22Rv1 (cell line): ENCODE measurements around the gene CST7.

ENCODE experiments used
- H3K27ac ChIP-seq: fragments of 450-650 bp; 2 replicates; pipeline ENCODE4 v1.5.1; 2017
- ZFX ChIP-seq: fragments of 450-650 bp; IDR thresholded peaks from 2 replicates; pipeline ENCODE4 v1.6.1; 2017; ENCODE audit warnings: antibody characterized with exemption, borderline replicate concordance
- TF ChIP-seq, protein P1 (sequence below): fragments of 450-650 bp; IDR thresholded peaks from 2 replicates; pipeline ENCODE4 v1.5.1; 2017; ENCODE audit warnings: mild to moderate bottlenecking

The CST7 gene

DNA sequence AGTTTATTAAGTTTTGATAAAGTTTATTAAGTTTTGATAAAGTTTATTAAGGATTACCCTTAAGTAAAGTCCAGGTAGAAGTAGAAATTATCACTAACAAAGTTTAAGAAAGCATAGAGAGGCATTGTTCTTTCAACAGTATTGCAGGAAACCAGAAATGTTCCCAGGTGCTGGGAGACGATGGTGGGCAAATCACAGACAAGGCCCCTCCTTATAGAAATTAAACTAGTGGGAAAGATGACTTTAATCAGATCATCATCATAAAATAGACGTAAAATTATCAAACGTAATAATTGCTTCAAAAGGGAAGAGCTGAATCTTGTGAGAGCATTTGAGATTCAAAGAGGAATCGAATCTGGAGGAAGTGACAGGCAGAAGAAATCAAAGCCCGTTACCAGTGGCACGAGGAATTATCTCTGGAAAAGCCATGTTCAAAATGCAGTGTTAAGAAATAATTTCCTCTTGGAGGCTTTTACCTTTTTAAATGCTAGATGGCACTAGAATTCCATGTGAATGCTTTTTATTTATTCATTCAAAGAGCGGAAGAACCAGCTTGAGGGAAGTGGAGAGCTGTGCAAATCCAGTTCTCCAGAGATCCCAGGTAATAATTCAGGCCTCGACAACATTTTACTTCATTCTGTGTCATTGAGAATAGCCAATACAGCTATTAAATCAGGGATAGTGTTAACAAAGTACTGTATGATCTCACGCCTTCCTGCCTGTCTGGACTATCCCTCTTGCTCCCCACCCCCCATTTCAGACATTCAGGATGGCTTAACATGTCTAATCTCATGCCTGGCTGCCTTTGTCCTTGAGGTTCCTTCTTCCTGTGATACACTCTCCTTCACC, 44.5 kb downstream of the CST7 start:
- peak overlapping the region; percentile 54 for H3K27ac ChIP-seq
- TF ChIP-seq, protein P1, sequence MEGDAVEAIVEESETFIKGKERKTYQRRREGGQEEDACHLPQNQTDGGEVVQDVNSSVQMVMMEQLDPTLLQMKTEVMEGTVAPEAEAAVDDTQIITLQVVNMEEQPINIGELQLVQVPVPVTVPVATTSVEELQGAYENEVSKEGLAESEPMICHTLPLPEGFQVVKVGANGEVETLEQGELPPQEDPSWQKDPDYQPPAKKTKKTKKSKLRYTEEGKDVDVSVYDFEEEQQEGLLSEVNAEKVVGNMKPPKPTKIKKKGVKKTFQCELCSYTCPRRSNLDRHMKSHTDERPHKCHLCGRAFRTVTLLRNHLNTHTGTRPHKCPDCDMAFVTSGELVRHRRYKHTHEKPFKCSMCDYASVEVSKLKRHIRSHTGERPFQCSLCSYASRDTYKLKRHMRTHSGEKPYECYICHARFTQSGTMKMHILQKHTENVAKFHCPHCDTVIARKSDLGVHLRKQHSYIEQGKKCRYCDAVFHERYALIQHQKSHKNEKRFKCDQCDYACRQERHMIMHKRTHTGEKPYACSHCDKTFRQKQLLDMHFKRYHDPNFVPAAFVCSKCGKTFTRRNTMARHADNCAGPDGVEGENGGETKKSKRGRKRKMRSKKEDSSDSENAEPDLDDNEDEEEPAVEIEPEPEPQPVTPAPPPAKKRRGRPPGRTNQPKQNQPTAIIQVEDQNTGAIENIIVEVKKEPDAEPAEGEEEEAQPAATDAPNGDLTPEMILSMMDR = peak; percentile 44
- TF ChIP-seq ZFX = no peak

DNA sequence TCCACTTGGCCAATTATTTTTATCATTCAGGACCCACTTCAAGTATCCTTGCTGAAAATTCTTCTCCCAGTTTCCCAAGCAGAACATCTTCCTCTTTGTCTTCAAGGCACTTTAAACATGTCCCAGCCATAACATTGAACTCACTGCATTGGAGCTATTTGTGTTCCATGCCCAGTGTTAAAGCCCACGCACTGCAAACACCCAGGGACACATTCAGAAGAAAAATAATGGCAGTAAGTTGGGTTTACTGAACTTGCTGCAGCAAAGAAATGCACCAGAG, 45.1 kb downstream of the CST7 start:
- no peak overlapping the region for H3K27ac ChIP-seq
- no peak for TF ChIP-seq ZFX
- TF ChIP-seq, protein P1 = no peak

DNA sequence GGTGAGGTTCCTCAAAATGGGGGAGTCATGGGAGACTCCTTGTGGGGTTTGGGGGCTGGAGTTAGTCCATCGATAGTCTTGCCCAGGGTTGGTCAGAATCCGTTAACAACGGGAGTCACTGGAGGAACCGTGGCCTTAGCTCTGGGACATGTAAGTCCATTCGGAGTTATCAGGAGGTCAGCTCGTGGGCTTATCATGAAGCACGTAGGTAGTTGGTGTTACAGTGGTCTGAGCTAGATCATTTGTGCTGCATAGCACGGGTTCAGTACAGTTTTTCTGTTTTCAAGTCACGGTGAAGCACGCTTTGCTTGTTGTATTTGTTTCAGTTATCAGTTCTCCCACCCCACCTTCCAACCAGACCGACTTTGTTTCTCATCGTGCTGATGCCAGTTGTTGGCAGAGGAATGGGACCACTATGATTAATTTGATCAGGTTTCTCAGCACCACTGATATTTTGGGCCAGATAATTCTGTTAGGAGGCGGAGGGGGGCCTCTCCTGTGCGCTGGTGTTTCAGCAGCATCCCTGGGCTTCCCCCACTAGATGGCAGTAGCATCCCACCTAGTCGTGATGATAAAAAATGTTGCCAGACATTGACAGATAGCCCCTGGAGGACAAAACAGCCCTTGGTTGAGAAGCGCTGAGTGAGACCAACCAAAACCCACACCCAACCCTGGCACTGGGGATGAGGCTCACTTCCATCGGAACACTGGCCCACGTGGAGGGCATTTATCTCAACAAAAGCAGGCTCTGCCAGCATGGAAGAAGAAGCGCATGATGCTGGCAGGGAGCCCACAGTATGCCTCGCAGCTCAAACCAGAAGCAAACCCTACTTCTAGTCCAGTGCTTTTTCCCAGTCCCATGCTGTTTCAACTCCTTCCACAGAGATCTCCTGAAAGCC, 45.6 kb downstream of the CST7 start:
- no peak overlapping the region for H3K27ac ChIP-seq
- no peak for TF ChIP-seq ZFX
- TF ChIP-seq, protein P1 = peak; percentile 86

DNA sequence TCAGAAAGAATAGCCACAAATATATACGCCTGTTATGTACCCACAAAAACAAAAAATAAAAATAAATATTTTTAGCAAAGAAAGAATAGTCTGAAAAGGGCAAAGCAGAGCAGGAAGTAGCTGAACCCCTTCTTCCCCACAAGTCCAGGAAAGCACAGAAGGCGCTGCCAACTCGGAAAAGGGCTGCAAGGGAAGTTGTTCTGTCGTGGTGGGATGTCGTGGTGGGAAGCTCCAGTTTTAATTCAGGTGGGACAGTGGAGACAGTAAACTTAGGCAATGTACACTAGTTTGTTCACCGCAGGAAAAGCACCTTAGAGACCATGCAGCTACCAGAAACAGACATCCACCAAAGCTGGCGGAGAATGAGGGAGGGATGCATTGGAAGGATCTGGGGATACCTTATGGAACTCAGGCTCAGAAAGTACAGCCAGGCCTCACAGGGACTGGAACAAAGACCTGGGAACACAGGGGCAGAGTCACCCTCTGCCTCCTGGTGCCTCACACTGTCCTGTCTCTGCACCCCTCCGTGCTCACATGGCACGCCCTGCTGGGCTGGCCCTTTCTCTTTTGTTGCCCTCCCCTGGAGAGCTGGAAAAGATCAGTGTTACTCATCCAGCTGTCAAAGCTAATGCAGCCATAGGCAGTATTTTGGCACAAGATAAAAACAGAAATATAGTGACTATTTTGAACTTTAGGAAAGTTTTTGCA, 46.8 kb downstream of the CST7 start:
- TF ChIP-seq ZFX = no peak
- TF ChIP-seq, protein P1 = no peak
- H3K27ac ChIP-seq = no peak overlapping the region

DNA sequence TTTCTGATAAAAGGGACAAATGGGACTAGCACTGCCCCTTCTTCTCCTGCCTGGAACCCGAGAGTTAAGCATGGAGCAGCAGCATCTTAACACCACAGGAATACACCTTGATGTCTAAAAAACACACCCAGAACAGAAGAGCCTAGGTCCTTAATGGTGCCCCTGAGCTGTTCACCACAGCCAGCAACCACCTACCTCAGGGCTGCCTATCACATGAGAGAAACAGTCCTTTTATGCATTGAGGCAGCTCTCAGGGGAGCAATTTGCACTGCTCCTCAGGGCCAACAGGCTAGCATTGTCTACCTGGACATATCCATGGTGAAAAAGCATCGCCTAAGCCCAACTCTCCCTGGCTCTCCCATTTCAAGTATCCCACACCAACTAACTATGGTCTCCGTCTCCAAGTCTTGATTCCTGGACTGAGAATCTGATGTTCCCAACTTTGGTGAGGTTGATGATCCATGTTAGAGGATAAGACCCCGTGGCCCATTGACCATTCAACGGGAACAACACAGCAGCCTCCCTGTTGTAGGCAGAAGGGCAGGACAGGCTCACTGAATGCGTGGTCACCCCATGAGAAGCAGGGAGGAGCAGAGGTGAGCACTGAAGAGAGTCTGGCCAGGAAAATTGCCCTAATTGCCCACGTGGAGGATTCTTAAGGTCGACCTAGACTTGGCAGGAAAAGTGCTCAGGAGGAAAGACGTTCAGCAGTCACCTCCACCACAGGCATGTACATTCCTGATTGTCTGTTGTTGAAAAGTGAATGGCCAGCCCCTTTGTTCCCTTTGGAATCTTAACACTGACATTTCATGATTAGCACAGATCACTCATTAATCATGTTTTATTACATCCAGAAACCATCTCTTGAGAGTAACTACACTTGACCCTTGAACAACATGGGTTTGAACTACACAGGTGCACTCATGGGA, 47.6 kb downstream of the CST7 start:
- no peak overlapping the region for H3K27ac ChIP-seq
- TF ChIP-seq, protein P1 = no peak
- no peak for TF ChIP-seq ZFX

DNA sequence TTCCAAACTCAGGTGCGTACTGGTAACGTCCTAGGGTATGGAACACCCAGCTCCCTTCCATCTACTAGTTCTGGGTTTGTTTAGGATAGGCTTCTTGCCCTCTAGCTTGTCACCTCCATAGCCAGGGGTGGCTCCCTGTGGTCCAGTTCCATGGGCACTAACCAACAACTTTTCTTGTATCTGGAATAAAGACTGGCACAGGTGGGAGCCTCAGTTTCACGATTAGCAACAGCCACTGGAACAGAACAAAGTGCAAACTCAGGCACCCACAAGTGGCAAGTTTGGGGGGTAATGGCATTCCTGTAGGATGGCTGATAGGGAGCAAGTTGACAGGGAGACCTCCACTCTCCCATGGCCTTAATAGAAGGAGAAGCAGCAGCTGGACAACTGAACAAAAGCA, 49.1 kb downstream of the CST7 start:
- no peak overlapping the region for H3K27ac ChIP-seq
- TF ChIP-seq ZFX = no peak
- TF ChIP-seq, protein P1 = no peak
